HepG2 (cell line): ENCODE data around the gene LZTS2. TPM values are rescaled to one million over a fixed set of nuclear protein-coding genes. Genes with fewer than 3 reads are reported as not detected.
A peak's percentile ranks its signal among the peaks of the same experiment; 100 is the strongest.

Experiments
- ATAC-seq: fragments of 200-7000 bp; cut with Tn5 transposase; 3 replicates; pipeline ENCODE4 v1.9.1; 2020; ENCODE audit warnings: mild to moderate bottlenecking, moderate library complexity
- BruUV-seq: library from RNA; stranded (reverse); fragments of 400-500 nt; replicated peaks from 2 replicates; lab custom pipeline; 2021; lab: Mats Ljungman, UMichigan
- CTCF ChIA-PET: fragments of 300-600 bp; formaldehyde crosslinking; extraction: SDS; loops from one replicate; lab custom pipeline; 2021; ENCODE audit warnings: low total read pairs, inconsistent platforms, low intra/inter-chr PET ratio; lab: Yijun Ruan, JAX
- POLR2A ChIA-PET: fragments of 350-600 bp; sonication (Branson Sonifier 250); formaldehyde crosslinking; loops from one replicate; lab custom pipeline; 2020; ENCODE audit warnings: antibody characterized with exemption, inconsistent platforms; lab: Yijun Ruan, JAX
- DNase-seq: peaks from one replicate; pipeline ENCODE4 v3.0.0-alpha.2; 2015; ENCODE audit warnings: low spot score
- FAIRE-seq: peaks from 3 replicates; lab custom pipeline; 2011; peaks lifted over from hg19 to GRCh38; lab: Jason Lieb, UNC
- H2AFZ ChIP-seq: one replicate; pipeline ENCODE4 v1.6.1; 2011; ENCODE audit warnings: low read length, inconsistent platforms
- H3K27ac ChIP-seq: fragments of 300-600 bp; 3 replicates; pipeline ENCODE4 v1.8.0; 2011; ENCODE audit warnings: mixed run types, mild to moderate bottlenecking, mixed read lengths, low read length, inconsistent platforms; ENCODE audit not compliant: insufficient read depth; ENCODE audit errors: extremely low read length
- H3K27me3 ChIP-seq, 2 experiments: fragments of 200-600 bp in 1 of 2; 2 replicates in 1 of 2; 3 replicates in 1 of 2; pipeline versions ENCODE4 v1.6.0 to v1.8.0; 2011; ENCODE audit warnings: low read length in 2 of 2, mild to moderate bottlenecking in 2 of 2, moderate library complexity in 2 of 2, inconsistent platforms in 1 of 2; ENCODE audit not compliant: insufficient read depth in 2 of 2, control insufficient read depth in 1 of 2
- H3K36me3 ChIP-seq, 2 experiments: fragments of 200-600 bp in 1 of 2; replicated peaks in 1 of 2; 2 replicates in 1 of 2; 3 replicates in 1 of 2; pipeline versions ENCODE4 v1.5.1 to v1.8.0; 2011; ENCODE audit warnings: low read length in 2 of 2, inconsistent platforms in 1 of 2; ENCODE audit not compliant: insufficient read depth in 2 of 2, control insufficient read depth in 1 of 2
- H3K4me1 ChIP-seq: 2 replicates; pipeline ENCODE4 v1.5.1; 2012; ENCODE audit warnings: low read length, inconsistent platforms; ENCODE audit not compliant: insufficient read depth
- H3K4me2 ChIP-seq: 2 replicates; pipeline ENCODE4 v1.6.0; 2011; ENCODE audit warnings: low read depth, low read length, inconsistent platforms
- H3K4me3 ChIP-seq, 3 experiments: fragments of 200-600 bp in 1 of 3; sonication (generic), shearing (Covaris generic) in 1 of 3; replicated peaks in 1 of 3; 2 replicates each; pipeline ENCODE4 v1.5.1; 2011 to 2016; ENCODE audit warnings: low read length in 3 of 3, inconsistent platforms in 2 of 3, low read depth in 2 of 3, mild to moderate bottlenecking in 2 of 3, control low read depth in 1 of 3, mixed read lengths in 1 of 3; ENCODE audit not compliant: insufficient read depth in 1 of 3
- H3K79me2 ChIP-seq: one replicate; pipeline ENCODE4 v1.6.1; 2011; ENCODE audit warnings: low read length, inconsistent platforms; ENCODE audit not compliant: insufficient read depth
- H3K9ac ChIP-seq: 2 replicates; pipeline ENCODE4 v1.6.0; 2011; ENCODE audit warnings: mild to moderate bottlenecking, low read depth, low read length, inconsistent platforms; ENCODE audit not compliant: insufficient read depth
- H3K9me3 ChIP-seq: 2 replicates; pipeline ENCODE4 v1.5.1; 2012; ENCODE audit warnings: mild to moderate bottlenecking, low read length
- H4K20me1 ChIP-seq: 2 replicates; pipeline ENCODE4 v1.6.0; 2011; ENCODE audit warnings: inconsistent platforms, mild to moderate bottlenecking, low read length, moderate library complexity; ENCODE audit not compliant: insufficient read depth
- ADNP ChIP-seq: sonication (generic); formaldehyde crosslinking; IDR thresholded peaks from 2 replicates; pipeline ENCODE4 v1.4.0; 2020; ENCODE audit warnings: missing genetic modification reagents
- ELF3 ChIP-seq: IDR thresholded peaks from 2 replicates; pipeline ENCODE4 v1.6.1; 2016; ENCODE audit warnings: missing genetic modification reagents, missing compliant biosample characterization
- ETV5 ChIP-seq: IDR thresholded peaks from 2 replicates; pipeline ENCODE4 v1.6.1; 2018; ENCODE audit warnings: missing biosample characterization, missing genetic modification reagents, inconsistent platforms, borderline replicate concordance
- HNRNPK ChIP-seq: fragments of 200-400 bp; formaldehyde crosslinking; IDR thresholded peaks from 2 replicates; pipeline ENCODE4 v1.6.1; 2018; ENCODE audit warnings: low read length, low read depth, moderate library complexity, mild to moderate bottlenecking; ENCODE audit not compliant: poor library complexity, severe bottlenecking
- KMT2A ChIP-seq: sonication (generic); formaldehyde crosslinking; IDR thresholded peaks from 2 replicates; pipeline ENCODE4 v1.4.0; 2020; ENCODE audit warnings: missing genetic modification reagents
- NONO ChIP-seq, 2 experiments: fragments of 450-650 bp in 1 of 2; sonication (generic) in 1 of 2; formaldehyde crosslinking in 1 of 2; IDR thresholded peaks in 1 of 2; conservative IDR thresholded peaks in 1 of 2; 2 replicates each; pipeline versions ENCODE4 v1.6.1 to v1.8.0; 2017 to 2022; ENCODE audit warnings: mild to moderate bottlenecking in 1 of 2, missing genetic modification reagents in 1 of 2, moderate library complexity in 1 of 2
- PBX3 ChIP-seq: sonication (generic); formaldehyde crosslinking; IDR thresholded peaks from 2 replicates; pipeline ENCODE4 v1.8.1; 2023; ENCODE audit warnings: missing genetic modification reagents, inconsistent platforms, borderline replicate concordance
- POLR2A ChIP-seq, 2 experiments: IDR thresholded peaks; 2 replicates each; pipeline ENCODE4 v1.6.1; 2011; ENCODE audit warnings: low read depth in 2 of 2, low read length in 2 of 2, mild to moderate bottlenecking in 1 of 2, moderate library complexity in 1 of 2; ENCODE audit not compliant: insufficient read depth in 1 of 2
- POLR2AphosphoS5 ChIP-seq: IDR thresholded peaks from 2 replicates; pipeline ENCODE4 v1.6.1; 2012; ENCODE audit warnings: low read depth, low read length
- PRMT3 ChIP-seq: sonication (generic); formaldehyde crosslinking; IDR thresholded peaks from 2 replicates; pipeline ENCODE4 v1.8.1; 2022; ENCODE audit warnings: low read depth, mild to moderate bottlenecking, moderate library complexity, missing genetic modification reagents, borderline replicate concordance
- RBFOX2 ChIP-seq: fragments of 200-400 bp; formaldehyde crosslinking; IDR thresholded peaks from 2 replicates; pipeline ENCODE4 v1.6.1; 2017; ENCODE audit warnings: low read depth, mild to moderate bottlenecking, low read length
- RFXANK ChIP-seq: IDR thresholded peaks from 2 replicates; pipeline ENCODE4 v1.6.1; 2016
- ZBTB37 ChIP-seq: sonication (generic); formaldehyde crosslinking; IDR thresholded peaks from 2 replicates; pipeline ENCODE4 v1.4.0; 2020; ENCODE audit warnings: mild to moderate bottlenecking, missing genetic modification reagents
- ZC3H13 ChIP-seq: sonication (generic); formaldehyde crosslinking; IDR thresholded peaks from 2 replicates; pipeline ENCODE4 v1.8.1; 2023; ENCODE audit warnings: mild to moderate bottlenecking, missing genetic modification reagents, moderate library complexity
- ZNF460 ChIP-seq: sonication (generic); formaldehyde crosslinking; IDR thresholded peaks from 2 replicates; pipeline ENCODE4 v1.5.1; 2020; ENCODE audit warnings: missing genetic modification reagents, mild to moderate bottlenecking, borderline replicate concordance
- ZNF501 ChIP-seq: sonication (generic); formaldehyde crosslinking; IDR thresholded peaks from 2 replicates; pipeline ENCODE4 v1.5.1; 2020; ENCODE audit warnings: mild to moderate bottlenecking, moderate library complexity, missing genetic modification reagents
- ZNF652 ChIP-seq: IDR thresholded peaks from 2 replicates; pipeline ENCODE4 v1.6.1; 2016; ENCODE audit warnings: low read depth, borderline replicate concordance
- WGBS: methylation state at CpG from one replicate; pipeline ENCODE4 v1.1.6; 2017; ENCODE audit warnings: low lambda C conversion rate; 5-methylcytosine and 5-hydroxymethylcytosine counted together
- in situ Hi-C: cut with HindIII; loops from 2 replicates; pipeline ENCODE4 v1.10.0; 2017; ENCODE audit warnings: low pct_unique_long_range_greater_than_20kb; ENCODE audit not compliant: extremely low pct_ligation_motif_present
- intact Hi-C: fragments of 100-400 bp; cut with micrococcal nuclease; formaldehyde crosslinking; loops from one replicate; pipeline ENCODE4 v1.10.0; 2022; ENCODE audit not compliant: unreplicated experiment
- polyA plus RNA-seq, 8 experiments: library from polyadenylated mRNA; depleted of rRNA in 3 of 8; stranded (reverse) in 7 of 8; unstranded in 1 of 8; fragments of >200 nt; fragmentation: Illumina TruSeq in 4 of 8; extraction: Trizol in 4 of 8; gene quantifications; 2 replicates each; pipeline versions ENCODE4 v1.2.1 to v1.2.3, GENCODE V29; 2011 to 2016; ENCODE audit warnings: low read depth in 4 of 8, missing spikeins in 1 of 8, mixed read lengths in 1 of 8; ENCODE audit not compliant: insufficient read depth in 1 of 8
- total RNA-seq, 5 experiments: library from RNA; depleted of rRNA; stranded (reverse); fragments of >200 nt; fragmentation: Illumina TruSeq; extraction: Trizol; gene quantifications; 2 replicates each; pipeline ENCODE4 v1.2.3, GENCODE V29; 2016; ENCODE audit warnings: low read depth in 1 of 5

LZTS2 gene
- total and polyA plus RNA-seq, 2 of the 13 experiments (the other 11 are each of a cell fraction or from before 2014, with no cell fraction given): 43.6 to 65.6 TPM

- H3K4me3 ChIP-seq: no peak overlapping the region
- H3K9me3 ChIP-seq: no peaks in the 10 kb centered on the region
- peaks cover 84% of the 10 kb centered on the region for H3K4me1 ChIP-seq
- no peak overlapping the region for H2AFZ ChIP-seq
- intact Hi-C loops: no loop called here
- H3K27me3 ChIP-seq: no peaks in the 10 kb centered on the region; a peak in 1 of 5 replicates
- H4K20me1 ChIP-seq: no peaks in the 10 kb centered on the region; the same call in 1 of the 2 replicates
- ChIA-PET CTCF (no interaction called here), POLR2A (interaction anchor here (0.8 to 12.6 kb wide), 3 partner anchors 8 to 25 kb away, joined by 3 to 277 read pairs (median 3); partner anchors contain the start of genes LZTS2, MRPL43 and TWNK)
- H3K79me2 ChIP-seq: peaks cover 20% of the 10 kb centered on the region
- no peak overlapping the region for H3K9ac ChIP-seq
- DNase-seq: no peak
- no peak for ATAC-seq
- peak overlapping the region; percentile 36 for H3K27ac ChIP-seq
- BruUV-seq: no TSS peak
- peaks cover 0 to 9% of the 10 kb centered on the region in 2 experiments; a peak in 1 of 5 replicates for H3K36me3 ChIP-seq
- no peak for FAIRE-seq
- TF ChIP-seq ZNF501 (CRISPR knock-in tag): 0 out of 2 replicates have a peak, but pooled peaks have one; percentile 28
- no peak for TF ChIP-seq ELF3 (CRISPR knock-in tag)
- 0 out of 2 replicates have a peak, but pooled peaks have one; percentile 20 for TF ChIP-seq ZNF652 (CRISPR knock-in tag)
- TF ChIP-seq NONO (IDR thresholded peaks at IDR 0.05): no peak
- 0 out of 2 replicates have a peak, but pooled peaks have one; percentile 17 for TF ChIP-seq NONO (CRISPR knock-in tag; conservative IDR thresholded peaks at IDR 0.05)
- TF ChIP-seq ZNF460 (CRISPR knock-in tag): no peak
- TF ChIP-seq POLR2A (IDR thresholded peaks at IDR 0.05; ENCODE audit: insufficient read depth in 1 of 2, low read depth in 2 of 2, low read length in 2 of 2): 0 out of 4 replicates have a peak, but pooled peaks of 1 of the 2 experiments have one; percentile 17
- WGBS: 71% methylated on average over 2 of the region's 2 CpGs
- in situ Hi-C loops: no loop called here
- H3K4me2 ChIP-seq: no peak overlapping the region
These were observed 32.7 kb upstream of the LZTS2 start for GRCh38 chr10:100966887-100967286.

GRCh38 chr10:100967332-100967731, 32.3 kb upstream of the LZTS2 start:
- WGBS: 92% methylated on average over 2 of the region's 2 CpGs
- TF ChIP-seq PRMT3 (CRISPR knock-in tag): no peak
- no peak for TF ChIP-seq ETV5 (CRISPR knock-in tag)
- no peak for TF ChIP-seq PBX3
- peak; percentile 36; the same call in 1 of the 2 replicates for TF ChIP-seq RBFOX2
- no peak for TF ChIP-seq KMT2A (CRISPR knock-in tag)
- TF ChIP-seq ZC3H13 (CRISPR knock-in tag): no peak
- TF ChIP-seq HNRNPK: peak; percentile 29
- TF ChIP-seq POLR2AphosphoS5: no peak
- no peak for TF ChIP-seq RFXANK (CRISPR knock-in tag)
- TF ChIP-seq ZBTB37 (CRISPR knock-in tag): no peak
- TF ChIP-seq ADNP: no peak

More at GRCh38 chr10:100967332-100967731, 32.3 kb upstream of the LZTS2 start:
- in situ Hi-C loops: no loop called here
- Histone ChIP-seq H3K36me3 (peaks cover 0 to 9% of the 10 kb centered on the region in 2 experiments; a peak in 3 of 5 replicates), H3K4me3 (no peak overlapping the region), H2AFZ (no peak overlapping the region), H3K9ac (no peak overlapping the region), H3K27me3 (no peaks in the 10 kb centered on the region; a peak in 1 of 5 replicates), H3K79me2 (peaks cover 25% of the 10 kb centered on the region), H3K27ac (peak overlapping the region; percentile 36), H3K4me2 (no peak overlapping the region), H3K4me1 (peaks cover 88% of the 10 kb centered on the region), H4K20me1 (no peaks in the 10 kb centered on the region; the same call in 1 of the 2 replicates), H3K9me3 (no peaks in the 10 kb centered on the region)
- intact Hi-C loops: no loop called here
- BruUV-seq: no TSS peak
- ChIA-PET POLR2A (interaction anchor here (0.8 to 12.6 kb wide), 3 partner anchors 8 to 24 kb away, joined by 3 to 277 read pairs (median 3); partner anchors contain the start of genes LZTS2, MRPL43 and TWNK), CTCF (interaction anchor here (0.9 kb wide), 1 partner anchor 18 kb away, joined by 3 read pairs; no protein-coding TSS in a partner anchor)
- DNase-seq (no peak), ATAC-seq (no peak), FAIRE-seq (no peak)
